HepG2 (cell line): ENCODE results near the gene REEP6. TPM values are rescaled to one million over a fixed set of nuclear protein-coding genes. Genes with fewer than 3 reads are reported as not detected.

ENCODE experiments used
- DMAP1 ChIP-seq: IDR thresholded peaks from 2 replicates; pipeline ENCODE4 v1.6.1; 2016
- FOXC1 ChIP-seq: sonication (generic); formaldehyde crosslinking; IDR thresholded peaks from 2 replicates; pipeline ENCODE4 v1.8.0; 2022; ENCODE audit warnings: mild to moderate bottlenecking, missing genetic modification reagents, borderline replicate concordance
- NFE2L2 ChIP-seq: fragments of 150-350 bp; IDR thresholded peaks from 2 replicates; pipeline ENCODE4 v1.6.1; 2014; ENCODE audit warnings: low read length
- POLR2AphosphoS5 ChIP-seq: IDR thresholded peaks from 2 replicates; pipeline ENCODE4 v1.6.1; 2012; ENCODE audit warnings: low read depth, low read length
- RARG ChIP-seq: sonication (generic); formaldehyde crosslinking; IDR thresholded peaks from 2 replicates; pipeline ENCODE4 v1.4.0; 2020; ENCODE audit warnings: low read depth, mild to moderate bottlenecking, missing genetic modification reagents
- ZNF350 ChIP-seq: sonication (generic); formaldehyde crosslinking; IDR thresholded peaks from 2 replicates; pipeline ENCODE4 v1.4.0; 2020; ENCODE audit warnings: mild to moderate bottlenecking, low read depth, missing genetic modification reagents, borderline replicate concordance
- ZNF629 ChIP-seq: sonication (generic); formaldehyde crosslinking; conservative IDR thresholded peaks from 2 replicates; pipeline ENCODE4 v1.5.0; 2020; ENCODE audit warnings: missing genetic modification reagents
- ZNF883 ChIP-seq: sonication (generic); formaldehyde crosslinking; IDR thresholded peaks from 2 replicates; pipeline ENCODE4 v1.5.1; 2020; ENCODE audit warnings: mild to moderate bottlenecking, missing genetic modification reagents; ENCODE audit errors: not compliant biosample characterization
- polyA plus RNA-seq, 8 experiments: library from polyadenylated mRNA; depleted of rRNA in 3 of 8; stranded (reverse) in 7 of 8; unstranded in 1 of 8; fragments of >200 nt; fragmentation: Illumina TruSeq in 4 of 8; extraction: Trizol in 4 of 8; gene quantifications; 2 replicates each; pipeline versions ENCODE4 v1.2.1 to v1.2.3, GENCODE V29; 2011 to 2016; ENCODE audit warnings: low read depth in 4 of 8, missing spikeins in 1 of 8, mixed read lengths in 1 of 8; ENCODE audit not compliant: insufficient read depth in 1 of 8
- total RNA-seq, 5 experiments: library from RNA; depleted of rRNA; stranded (reverse); fragments of >200 nt; fragmentation: Illumina TruSeq; extraction: Trizol; gene quantifications; 2 replicates each; pipeline ENCODE4 v1.2.3, GENCODE V29; 2016; ENCODE audit warnings: low read depth in 1 of 5
- TF ChIP-seq, protein P1 (sequence below): IDR thresholded peaks from 2 replicates; pipeline ENCODE4 v1.4.0; 2020; ENCODE audit warnings: mild to moderate bottlenecking, missing genetic modification reagents
- TF ChIP-seq, protein P2 (sequence below): sonication (generic); formaldehyde crosslinking; IDR thresholded peaks from 2 replicates; pipeline ENCODE4 v1.4.0; 2020; ENCODE audit warnings: mild to moderate bottlenecking, missing genetic modification reagents
- TF ChIP-seq, protein P3 (sequence below): sonication (generic); formaldehyde crosslinking; IDR thresholded peaks from 2 replicates; pipeline ENCODE4 v1.5.1; 2020; ENCODE audit warnings: mild to moderate bottlenecking, moderate library complexity, missing genetic modification reagents
- TF ChIP-seq, protein P4 (sequence below): sonication (generic); formaldehyde crosslinking; IDR thresholded peaks from 2 replicates; pipeline ENCODE4 v1.9.0; 2021; ENCODE audit warnings: missing genetic modification reagents, borderline replicate concordance

The REEP6 gene
- total and polyA plus RNA-seq, 2 of the 13 experiments (the other 11 are each of a cell fraction or from before 2014, with no cell fraction given): 10.0 to 28.8 TPM

DNA sequence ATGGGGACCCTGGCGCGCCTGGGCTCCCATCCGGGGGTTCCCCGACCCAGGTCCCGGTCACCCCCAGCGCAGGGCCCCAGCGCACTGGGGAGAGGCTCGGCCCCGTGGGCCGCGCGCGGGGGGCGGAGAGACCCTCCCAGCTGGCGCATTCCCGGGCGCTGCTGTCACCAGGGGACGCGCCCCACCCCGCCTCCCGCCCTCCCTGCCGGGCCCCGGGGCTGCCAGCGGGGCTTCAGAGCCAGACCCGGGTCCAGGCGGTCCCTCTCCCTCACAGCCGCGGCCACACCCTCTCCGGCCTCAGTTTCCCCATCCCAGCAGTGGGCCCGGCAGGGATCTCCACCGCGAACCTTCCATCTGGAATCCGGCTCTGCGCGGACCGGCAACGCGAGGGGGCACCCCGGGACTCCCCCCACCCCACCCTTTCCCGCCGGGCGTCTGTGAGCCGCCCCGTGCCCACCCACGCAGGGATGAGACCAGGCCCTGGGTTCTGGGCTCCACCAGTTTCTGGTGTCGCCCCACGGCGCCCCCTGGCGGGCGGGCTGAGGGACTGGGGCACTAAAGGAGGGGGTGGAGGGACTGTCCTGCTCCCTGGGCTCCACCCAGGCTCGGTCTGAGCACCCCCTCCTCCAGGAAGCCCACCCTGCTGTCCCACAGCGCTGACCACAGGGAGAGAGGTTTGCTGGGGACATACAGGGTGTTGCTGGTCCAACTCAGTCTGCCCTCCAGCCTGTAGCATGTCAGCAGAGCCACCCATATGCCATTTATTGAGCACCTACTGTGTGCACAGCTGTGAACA, 22.7 kb downstream of the REEP6 start (continued):
- TF ChIP-seq, protein P1, sequence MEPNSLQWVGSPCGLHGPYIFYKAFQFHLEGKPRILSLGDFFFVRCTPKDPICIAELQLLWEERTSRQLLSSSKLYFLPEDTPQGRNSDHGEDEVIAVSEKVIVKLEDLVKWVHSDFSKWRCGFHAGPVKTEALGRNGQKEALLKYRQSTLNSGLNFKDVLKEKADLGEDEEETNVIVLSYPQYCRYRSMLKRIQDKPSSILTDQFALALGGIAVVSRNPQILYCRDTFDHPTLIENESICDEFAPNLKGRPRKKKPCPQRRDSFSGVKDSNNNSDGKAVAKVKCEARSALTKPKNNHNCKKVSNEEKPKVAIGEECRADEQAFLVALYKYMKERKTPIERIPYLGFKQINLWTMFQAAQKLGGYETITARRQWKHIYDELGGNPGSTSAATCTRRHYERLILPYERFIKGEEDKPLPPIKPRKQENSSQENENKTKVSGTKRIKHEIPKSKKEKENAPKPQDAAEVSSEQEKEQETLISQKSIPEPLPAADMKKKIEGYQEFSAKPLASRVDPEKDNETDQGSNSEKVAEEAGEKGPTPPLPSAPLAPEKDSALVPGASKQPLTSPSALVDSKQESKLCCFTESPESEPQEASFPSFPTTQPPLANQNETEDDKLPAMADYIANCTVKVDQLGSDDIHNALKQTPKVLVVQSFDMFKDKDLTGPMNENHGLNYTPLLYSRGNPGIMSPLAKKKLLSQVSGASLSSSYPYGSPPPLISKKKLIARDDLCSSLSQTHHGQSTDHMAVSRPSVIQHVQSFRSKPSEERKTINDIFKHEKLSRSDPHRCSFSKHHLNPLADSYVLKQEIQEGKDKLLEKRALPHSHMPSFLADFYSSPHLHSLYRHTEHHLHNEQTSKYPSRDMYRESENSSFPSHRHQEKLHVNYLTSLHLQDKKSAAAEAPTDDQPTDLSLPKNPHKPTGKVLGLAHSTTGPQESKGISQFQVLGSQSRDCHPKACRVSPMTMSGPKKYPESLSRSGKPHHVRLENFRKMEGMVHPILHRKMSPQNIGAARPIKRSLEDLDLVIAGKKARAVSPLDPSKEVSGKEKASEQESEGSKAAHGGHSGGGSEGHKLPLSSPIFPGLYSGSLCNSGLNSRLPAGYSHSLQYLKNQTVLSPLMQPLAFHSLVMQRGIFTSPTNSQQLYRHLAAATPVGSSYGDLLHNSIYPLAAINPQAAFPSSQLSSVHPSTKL (CRISPR knock-in tag): no peak
- TF ChIP-seq ZNF629 (CRISPR knock-in tag) (peak; percentile 70), POLR2AphosphoS5 (no peak), RARG (CRISPR knock-in tag) (no peak), NFE2L2 (no peak), ZNF883 (no peak), ZNF350 (CRISPR knock-in tag) (0 out of 2 replicates have a peak, but pooled peaks have one; percentile 34), FOXC1 (no peak), DMAP1 (no peak)
- TF ChIP-seq, protein P2, sequence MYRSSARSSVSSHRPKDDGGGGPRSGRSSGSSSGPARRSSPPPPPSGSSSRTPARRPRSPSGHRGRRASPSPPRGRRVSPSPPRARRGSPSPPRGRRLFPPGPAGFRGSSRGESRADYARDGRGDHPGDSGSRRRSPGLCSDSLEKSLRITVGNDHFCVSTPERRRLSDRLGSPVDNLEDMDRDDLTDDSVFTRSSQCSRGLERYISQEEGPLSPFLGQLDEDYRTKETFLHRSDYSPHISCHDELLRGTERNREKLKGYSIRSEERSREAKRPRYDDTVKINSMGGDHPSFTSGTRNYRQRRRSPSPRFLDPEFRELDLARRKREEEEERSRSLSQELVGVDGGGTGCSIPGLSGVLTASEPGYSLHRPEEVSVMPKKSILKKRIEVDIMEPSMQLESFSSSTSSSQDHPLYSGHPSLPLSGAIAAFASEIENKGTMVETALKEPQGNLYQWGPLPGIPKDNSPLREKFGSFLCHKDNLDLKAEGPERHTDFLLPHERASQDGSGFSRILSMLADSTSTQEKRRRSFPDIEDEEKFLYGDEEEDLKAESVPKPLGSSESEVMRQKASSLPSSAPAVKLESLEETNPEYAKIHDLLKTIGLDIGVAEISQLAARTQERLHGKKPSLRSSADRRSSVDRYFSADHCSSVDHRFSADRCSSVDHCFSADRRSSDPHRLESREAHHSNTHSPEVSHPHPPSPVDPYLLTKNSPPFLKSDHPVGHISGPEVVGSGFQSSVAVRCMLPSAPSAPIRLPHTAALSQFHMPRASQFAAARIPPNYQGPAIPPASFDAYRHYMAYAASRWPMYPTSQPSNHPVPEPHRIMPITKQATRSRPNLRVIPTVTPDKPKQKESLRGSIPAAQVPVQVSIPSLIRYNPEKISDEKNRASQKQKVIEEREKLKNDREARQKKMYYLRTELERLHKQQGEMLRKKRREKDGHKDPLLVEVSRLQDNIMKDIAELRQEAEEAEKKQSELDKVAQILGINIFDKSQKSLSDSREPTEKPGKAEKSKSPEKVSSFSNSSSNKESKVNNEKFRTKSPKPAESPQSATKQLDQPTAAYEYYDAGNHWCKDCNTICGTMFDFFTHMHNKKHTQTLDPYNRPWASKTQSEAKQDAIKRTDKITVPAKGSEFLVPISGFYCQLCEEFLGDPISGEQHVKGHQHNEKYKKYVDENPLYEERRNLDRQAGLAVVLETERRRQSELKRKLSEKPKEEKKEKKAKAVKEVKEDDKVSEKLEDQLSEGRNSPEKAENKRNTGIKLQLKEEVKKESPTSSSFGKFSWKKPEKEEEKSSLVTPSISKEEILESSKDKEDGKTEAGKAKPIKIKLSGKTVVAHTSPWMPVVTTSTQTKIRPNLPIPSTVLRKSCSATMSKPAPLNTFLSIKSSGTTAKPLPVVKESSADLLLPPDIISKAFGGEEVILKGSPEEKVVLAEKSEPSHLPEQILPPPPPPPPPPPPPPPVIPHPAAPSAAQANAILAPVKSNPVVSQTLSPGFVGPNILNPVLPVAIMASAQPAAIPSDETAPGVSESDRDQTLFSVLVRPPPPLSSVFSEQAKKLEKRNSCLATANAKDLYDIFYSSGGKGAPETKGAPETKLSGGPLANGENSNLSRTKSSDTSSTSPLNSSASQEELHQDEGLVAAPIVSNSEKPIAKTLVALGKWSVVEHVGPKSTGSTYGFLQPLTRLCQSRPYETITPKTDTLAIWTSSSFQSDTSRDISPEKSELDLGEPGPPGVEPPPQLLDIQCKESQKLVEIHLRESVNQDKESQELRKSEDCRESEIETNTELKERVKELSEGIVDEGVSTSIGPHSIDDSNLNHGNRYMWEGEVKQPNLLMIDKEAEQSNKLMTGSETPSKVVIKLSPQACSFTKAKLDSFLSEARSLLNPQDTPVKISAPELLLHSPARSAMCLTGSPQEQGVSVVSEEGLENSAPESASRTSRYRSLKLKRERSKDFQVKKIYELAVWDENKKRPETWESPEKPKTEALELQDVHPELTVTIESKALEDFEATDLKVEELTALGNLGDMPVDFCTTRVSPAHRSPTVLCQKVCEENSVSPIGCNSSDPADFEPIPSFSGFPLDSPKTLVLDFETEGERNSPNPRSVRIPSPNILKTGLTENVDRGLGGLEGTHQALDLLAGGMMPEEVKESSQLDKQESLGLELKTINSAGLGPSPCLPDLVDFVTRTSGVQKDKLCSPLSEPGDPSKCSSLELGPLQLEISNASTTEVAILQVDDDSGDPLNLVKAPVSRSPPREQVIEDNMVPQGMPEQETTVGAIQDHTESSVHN (CRISPR knock-in tag): no peak
- TF ChIP-seq, protein P3, sequence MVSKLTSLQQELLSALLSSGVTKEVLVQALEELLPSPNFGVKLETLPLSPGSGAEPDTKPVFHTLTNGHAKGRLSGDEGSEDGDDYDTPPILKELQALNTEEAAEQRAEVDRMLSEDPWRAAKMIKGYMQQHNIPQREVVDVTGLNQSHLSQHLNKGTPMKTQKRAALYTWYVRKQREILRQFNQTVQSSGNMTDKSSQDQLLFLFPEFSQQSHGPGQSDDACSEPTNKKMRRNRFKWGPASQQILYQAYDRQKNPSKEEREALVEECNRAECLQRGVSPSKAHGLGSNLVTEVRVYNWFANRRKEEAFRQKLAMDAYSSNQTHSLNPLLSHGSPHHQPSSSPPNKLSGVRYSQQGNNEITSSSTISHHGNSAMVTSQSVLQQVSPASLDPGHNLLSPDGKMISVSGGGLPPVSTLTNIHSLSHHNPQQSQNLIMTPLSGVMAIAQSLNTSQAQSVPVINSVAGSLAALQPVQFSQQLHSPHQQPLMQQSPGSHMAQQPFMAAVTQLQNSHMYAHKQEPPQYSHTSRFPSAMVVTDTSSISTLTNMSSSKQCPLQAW (CRISPR knock-in tag): no peak
- TF ChIP-seq, protein P4, sequence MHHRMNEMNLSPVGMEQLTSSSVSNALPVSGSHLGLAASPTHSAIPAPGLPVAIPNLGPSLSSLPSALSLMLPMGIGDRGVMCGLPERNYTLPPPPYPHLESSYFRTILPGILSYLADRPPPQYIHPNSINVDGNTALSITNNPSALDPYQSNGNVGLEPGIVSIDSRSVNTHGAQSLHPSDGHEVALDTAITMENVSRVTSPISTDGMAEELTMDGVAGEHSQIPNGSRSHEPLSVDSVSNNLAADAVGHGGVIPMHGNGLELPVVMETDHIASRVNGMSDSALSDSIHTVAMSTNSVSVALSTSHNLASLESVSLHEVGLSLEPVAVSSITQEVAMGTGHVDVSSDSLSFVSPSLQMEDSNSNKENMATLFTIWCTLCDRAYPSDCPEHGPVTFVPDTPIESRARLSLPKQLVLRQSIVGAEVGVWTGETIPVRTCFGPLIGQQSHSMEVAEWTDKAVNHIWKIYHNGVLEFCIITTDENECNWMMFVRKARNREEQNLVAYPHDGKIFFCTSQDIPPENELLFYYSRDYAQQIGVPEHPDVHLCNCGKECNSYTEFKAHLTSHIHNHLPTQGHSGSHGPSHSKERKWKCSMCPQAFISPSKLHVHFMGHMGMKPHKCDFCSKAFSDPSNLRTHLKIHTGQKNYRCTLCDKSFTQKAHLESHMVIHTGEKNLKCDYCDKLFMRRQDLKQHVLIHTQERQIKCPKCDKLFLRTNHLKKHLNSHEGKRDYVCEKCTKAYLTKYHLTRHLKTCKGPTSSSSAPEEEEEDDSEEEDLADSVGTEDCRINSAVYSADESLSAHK (CRISPR knock-in tag): no peak
